GM18873 (cell line): Measurements from ENCODE around the gene SP6.

Source experiments
- ATAC-seq: cut with Tn5 transposase; IDR thresholded peaks from one replicate; pipeline ENCODE4 v1.9.1; 2021; ENCODE audit warnings: mild to moderate bottlenecking, moderate library complexity, moderate number of reproducible peaks; ENCODE audit not compliant: unreplicated experiment, low FRiP score

The SP6 gene

GRCh38 chr17:47850692-47851573 is at the start of gene SP6:
SP6 (minus strand) TSS chr17:47851163; CDS start chr17:47848429, 2,734 bp downstream.
- ATAC-seq, result no peak

GRCh38 chr17:47899643-47900042 is 48.7 kb upstream of the SP6 start:
- no peak for ATAC-seq

- no peak for ATAC-seq
These were observed 47.3 kb upstream of the SP6 start for GRCh38 chr17:47898241-47898640.

GRCh38 chr17:47897561-47897960 is 46.6 kb upstream of the SP6 start:
- ATAC-seq, result no peak

GRCh38 chr17:47896672-47897490 is 45.9 kb upstream of the SP6 start:
- ATAC-seq, result no peak

GRCh38 chr17:47895856-47896671 is 45.1 kb upstream of the SP6 start, which contains the start of gene SP2:
SP2 (plus strand) TSS chr17:47896236; CDS start chr17:47896287, 51 bp downstream.
- peak; percentile 90 for ATAC-seq

GRCh38 chr17:47895347-47895855 is 44.4 kb upstream of the SP6 start:
- no peak for ATAC-seq

DNA sequence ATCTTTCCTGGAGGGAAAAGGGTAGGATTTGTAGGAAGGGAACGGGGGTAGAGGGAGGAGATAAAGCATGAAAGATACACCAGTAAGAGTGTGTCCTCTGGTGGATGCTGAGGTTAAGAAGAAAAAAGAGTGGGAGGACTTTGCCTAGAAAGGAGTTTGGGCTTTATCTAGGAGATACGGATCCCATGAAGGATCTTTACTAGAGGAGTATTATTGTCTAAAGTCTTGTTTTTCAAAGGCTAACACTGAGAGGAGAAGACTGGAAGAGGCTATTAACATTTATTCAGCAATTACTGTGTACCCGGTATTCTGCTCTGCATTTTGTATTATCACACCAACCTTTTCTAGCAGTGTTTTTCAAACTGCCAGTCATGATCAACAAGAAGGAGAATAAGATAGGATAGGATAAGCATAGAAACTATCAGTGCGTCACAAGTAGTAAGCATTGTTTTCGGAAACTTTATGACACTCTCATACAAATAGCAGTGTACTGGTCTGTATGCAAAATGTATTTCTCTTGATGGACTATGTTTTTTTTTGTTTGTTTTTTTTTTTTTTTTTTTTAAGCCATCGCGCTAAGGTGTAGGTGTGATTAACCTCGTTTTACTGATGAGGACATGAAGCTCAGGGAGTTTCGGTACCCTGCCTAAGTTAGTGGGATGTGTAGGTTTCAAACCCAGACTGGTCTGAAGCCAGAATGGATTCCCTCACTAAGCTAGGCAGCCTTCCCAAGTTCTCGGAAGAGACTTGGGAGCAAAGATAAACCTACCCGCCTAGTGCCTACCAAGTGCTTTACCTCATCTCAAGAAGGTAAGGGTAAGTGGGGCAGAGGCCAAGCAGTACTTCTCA is 43.8 kb upstream of the SP6 start:
- ATAC-seq, result no peak

DNA sequence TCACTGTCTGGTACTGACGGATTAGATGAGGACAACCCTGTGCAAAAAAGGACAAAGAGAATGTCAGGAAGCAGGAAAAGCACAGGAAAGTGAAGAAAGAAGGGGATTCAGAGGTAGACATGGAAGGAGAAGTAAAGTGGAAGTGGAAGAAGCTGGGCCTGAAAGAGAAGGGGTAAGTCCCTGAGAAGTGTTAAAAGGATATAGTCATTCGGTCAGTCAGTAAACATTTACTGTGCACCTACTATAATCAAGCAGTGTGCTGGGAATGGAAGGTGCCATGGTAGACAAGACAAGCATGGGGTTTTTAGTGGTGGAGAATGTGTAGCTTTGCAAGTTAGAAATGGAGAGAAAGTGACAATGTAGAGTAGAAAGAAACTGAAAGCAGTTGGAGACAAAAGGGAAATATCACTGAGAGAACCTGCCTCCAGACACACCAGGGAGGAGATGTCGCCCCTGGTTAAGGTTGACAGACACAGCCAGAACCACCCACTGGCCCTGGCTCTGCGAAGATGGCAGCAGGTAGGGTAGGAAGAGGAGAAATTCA is 40.7 kb upstream of the SP6 start:
- ATAC-seq, result no peak

DNA sequence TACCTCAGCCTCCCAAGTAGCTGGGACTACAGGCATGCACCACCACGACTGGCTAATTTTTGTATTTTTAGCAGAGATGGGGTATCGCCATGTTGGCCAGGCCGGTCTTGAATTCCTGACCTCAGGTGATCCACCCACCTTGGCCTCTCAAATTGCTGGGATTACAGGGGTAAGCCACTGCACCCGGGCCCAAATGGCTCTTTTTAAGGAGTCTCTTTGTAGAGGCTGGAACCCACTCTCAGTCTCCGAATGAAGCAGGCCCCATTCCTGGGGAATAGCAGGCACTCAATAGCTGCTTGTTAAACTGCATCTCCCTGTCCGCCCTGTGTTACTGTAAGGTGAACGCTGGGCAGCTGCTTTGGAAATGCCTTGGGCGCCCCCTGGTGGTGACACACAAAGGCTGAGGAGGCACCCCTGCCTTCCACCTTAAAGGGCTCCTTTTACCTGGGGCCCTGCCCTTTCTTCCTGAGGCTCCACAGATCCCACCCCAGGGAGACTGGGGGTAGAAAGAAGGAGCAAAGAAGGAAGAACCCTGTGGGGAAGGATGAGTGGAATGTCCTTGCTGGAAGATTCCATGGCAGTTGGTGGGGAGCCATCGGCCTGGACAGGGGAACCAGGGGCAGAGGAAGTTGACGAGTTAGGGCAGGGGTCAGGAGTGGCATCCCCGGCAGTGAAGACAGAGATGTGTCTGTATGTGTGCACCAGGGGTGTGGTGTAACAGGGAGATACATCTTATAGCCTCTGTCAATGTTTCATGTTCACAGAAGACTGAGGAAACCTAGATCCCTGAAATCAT is 39.0 kb upstream of the SP6 start:
- no peak for ATAC-seq

GRCh38 chr17:47888293-47888692 is 37.3 kb upstream of the SP6 start:
- ATAC-seq, result no peak

DNA sequence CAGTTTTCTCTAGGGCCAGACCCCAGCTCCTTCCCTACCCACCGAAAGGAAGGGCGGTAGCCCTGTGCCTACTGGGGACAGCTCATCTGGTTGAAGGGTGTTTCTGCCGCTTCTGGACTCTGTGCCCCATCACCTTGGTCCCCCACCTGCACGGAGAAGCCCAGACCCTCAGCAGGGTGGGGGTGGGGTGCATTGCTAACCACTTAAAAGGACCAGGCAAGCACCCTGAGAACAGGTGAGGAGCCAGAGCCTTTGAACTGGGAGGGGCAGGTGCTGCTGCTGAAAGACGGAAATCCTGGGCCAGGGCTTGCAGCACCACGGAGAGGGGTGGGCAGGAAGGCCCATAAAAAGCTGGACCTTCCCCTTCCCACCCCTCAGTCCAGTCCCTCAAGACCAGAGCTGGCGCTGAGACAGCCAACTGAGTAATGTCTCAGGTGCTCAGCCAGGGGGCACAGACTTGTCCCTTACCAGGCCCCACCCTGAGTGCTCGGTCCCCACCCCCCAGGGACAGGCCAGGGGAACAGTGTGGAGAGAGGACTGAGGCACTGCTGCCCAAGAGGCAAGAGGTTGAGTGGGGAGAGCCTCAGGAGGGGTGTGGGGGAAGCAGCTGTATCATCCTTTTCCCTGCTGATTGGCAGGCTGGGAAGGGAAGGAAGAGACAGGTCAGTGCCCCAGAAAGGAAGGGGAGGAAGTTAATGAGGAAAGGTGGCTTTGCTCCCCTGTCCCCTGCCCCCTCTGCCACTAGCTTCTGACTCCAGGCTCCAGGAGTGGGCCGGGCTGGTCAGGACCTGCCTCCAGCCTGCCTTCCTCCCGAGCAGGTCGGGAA is 34.2 kb upstream of the SP6 start:
- ATAC-seq, result no peak

- no peak for ATAC-seq
These were observed 33.4 kb upstream of the SP6 start for GRCh38 chr17:47884427-47884740.

DNA sequence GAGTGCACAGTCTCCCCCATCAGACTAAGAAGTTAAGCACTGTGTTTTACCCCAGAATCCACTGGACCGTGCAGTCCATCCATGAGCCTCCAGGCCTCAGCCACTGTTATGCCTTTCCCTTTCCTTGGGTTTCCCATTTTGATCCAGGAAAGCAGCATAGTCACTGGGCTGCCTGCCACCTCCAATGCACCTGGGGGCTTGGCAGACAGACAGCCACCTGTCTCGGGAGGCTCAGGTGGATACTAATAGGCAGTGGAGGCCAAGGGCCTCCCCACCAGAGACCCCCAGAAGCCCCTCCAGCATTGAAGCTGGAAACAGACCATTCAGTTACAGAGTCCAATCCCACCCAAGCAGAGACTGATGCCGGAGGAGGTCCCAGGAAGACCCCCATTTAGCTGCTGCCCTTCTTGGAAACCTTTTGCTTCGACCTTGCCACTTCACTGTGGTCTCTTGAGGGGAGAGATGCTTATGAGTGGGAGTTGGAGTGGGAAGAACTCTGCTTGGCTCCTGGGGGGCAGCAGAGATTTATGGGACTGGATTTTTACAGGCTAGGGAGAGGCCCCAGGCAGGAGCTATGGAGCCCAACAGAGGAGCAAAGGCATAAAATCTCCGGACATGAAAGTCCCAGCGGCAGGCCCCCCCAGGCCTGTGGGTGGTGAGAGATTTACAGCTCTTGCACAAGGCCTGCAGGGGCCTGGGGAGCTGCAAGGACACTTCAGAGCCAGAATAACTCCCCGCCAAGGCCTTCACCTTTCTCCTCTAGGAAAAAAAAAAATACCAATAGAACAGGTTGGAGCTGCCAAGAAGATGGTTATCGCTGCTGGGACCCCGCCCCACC is 32.8 kb upstream of the SP6 start:
- no peak for ATAC-seq

DNA sequence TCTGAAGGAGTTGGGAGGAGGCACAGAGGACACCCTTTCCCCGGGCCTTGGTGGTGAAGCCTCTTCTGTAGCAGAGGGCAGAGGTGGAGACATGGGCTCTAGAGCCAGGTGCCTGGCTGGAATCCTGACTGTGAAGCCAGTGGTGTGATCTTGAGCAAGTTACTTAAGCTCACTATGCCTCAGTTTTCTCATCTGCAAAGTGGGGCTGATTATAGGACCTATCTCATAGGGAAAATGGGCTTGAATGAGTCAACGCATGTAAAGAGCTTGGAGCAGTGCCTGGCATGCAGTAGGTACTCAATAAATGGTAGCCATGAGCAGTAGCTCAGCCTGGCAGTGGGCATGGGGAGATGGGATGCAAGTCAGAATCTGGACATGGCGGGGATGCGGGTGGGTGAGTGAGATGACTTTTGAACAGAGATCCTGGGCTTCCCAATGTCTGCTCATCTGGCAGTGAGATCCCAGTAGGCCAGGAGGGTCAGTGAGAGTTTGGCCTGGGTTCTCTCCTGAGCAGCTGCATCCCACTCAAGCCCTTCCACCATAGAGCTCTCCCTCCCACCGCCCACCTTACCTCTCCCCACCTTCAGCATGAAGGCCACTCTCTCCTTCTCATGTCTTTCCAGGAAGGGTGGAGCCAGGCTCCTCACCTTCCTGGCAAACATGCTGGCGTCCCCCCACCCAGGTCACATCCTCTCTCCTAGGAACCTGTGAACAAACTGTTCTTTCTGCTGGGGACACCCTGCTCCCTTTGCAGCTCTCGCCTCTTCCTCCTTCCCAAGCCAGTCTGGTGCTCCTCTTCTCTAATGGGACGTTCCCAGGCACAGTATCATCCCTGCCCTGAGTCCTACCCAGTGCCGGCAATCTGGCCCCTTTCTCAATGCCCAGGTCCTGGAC is 32.0 kb upstream of the SP6 start:
- ATAC-seq, result no peak

- no peak for ATAC-seq
These were observed 31.3 kb upstream of the SP6 start for GRCh38 chr17:47882247-47882646.
